ENCODE results near the gene RASL12. TPM values are rescaled to one million over a fixed set of nuclear protein-coding genes. Genes with fewer than 3 reads are reported as not detected.

The RASL12 gene
- total RNA-seq, 1 donor from 2014 or later, result 0.69 TPM

GRCh38 chr15:65055201-65055870 is 12.5 kb downstream of the RASL12 start:
- peaks cover 2% of the 10 kb centered on the region for H3K4me1 Mint-ChIP-seq (ENCODE audit: unreplicated experiment)
- peaks cover 7% of the 10 kb centered on the region for H3K27me3 Mint-ChIP-seq (ENCODE audit: unreplicated experiment)
- no peak for TF ChIP-seq CTCF (IDR thresholded peaks at IDR 0.05; ENCODE audit: unreplicated experiment)
- H3K36me3 Mint-ChIP-seq (ENCODE audit: low read depth, unreplicated experiment), result no peaks in the 10 kb centered on the region
- DNase-seq (ENCODE audit: low spot score), result no peak
- H3K9me3 Mint-ChIP-seq (ENCODE audit: unreplicated experiment), result no peaks in the 10 kb centered on the region
- H3K27ac Mint-ChIP-seq (ENCODE audit: unreplicated experiment), result no peak overlapping the region
- H3K4me3 Mint-ChIP-seq (ENCODE audit: unreplicated experiment), result no peak overlapping the region

DNA sequence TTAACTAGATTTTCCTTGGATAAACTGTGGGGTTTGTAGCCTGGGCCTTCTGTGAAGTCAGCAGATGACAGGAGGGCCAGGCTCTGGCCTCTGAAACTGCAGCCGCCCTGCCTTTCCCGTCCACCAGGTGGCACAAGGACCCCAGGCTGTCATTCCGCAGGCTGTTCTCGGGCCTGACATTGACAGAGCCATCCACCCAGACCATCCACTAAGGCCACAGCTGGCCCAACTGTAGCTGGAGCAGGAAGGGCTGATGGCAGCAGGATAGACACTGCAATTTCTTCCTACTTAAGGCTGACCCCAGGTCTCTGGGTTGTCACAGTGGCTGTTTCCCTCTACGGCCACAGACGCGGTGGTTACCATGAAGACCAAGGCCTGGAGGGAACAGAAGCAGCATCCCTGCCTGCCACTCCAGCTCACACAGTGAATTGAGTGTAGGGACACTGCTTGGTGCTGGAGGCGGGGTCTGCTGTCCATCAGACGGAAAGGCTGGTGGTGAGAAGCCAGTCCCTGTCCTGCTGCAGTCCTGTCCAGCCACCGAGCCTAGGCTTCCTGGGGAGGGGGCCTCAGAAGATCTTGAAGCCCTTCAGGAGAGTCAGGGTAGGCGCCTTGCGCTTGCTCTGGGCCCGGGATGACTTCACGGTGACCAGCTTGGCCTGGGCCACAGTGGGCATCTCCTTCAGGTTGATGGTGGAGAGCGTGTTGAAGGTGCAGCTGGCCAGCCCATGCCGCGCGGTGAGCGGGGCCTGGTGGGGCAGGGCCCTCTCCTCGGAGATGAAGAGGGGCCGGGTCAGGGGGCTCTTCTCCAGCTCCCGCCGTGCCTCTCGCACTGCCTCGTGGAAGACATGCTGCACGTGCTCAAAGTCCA is 13.2 kb downstream of the RASL12 start:
- peak; percentile 81 for TF ChIP-seq CTCF (IDR thresholded peaks at IDR 0.05; ENCODE audit: unreplicated experiment)
- Mint-ChIP-seq H3K4me1 (ENCODE audit: unreplicated experiment) (peaks cover 6% of the 10 kb centered on the region), H3K27ac (ENCODE audit: unreplicated experiment) (no peak overlapping the region), H3K4me3 (ENCODE audit: unreplicated experiment) (no peak overlapping the region), H3K9me3 (ENCODE audit: unreplicated experiment) (no peaks in the 10 kb centered on the region), H3K36me3 (ENCODE audit: low read depth, unreplicated experiment) (no peaks in the 10 kb centered on the region), H3K27me3 (ENCODE audit: unreplicated experiment) (peaks cover 7% of the 10 kb centered on the region)
- peak; percentile 85 for DNase-seq (ENCODE audit: low spot score)

DNA sequence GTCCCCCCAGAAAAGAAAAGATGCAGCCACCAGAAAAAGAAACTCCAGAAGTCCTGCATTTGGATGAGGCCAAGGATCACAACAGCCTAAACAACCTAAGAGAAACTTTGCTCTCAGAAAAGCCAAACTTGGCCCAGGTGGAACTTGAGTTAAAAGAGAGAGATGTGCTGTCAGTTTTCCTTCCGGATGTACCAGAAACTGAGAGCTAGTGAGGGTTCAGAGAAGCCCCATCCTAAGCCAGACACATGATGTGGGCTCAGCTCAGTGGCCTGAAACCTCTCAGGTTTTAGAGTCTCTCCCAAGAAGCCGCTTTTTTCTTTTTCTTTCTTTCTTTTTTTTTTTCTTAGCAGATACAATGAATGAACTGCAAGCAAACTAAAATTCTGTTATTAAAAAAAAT is 14.8 kb downstream of the RASL12 start:
- Mint-ChIP-seq H3K4me1 (ENCODE audit: unreplicated experiment) (peaks cover 7% of the 10 kb centered on the region), H3K27ac (ENCODE audit: unreplicated experiment) (no peak overlapping the region), H3K4me3 (ENCODE audit: unreplicated experiment) (no peak overlapping the region), H3K36me3 (ENCODE audit: low read depth, unreplicated experiment) (no peaks in the 10 kb centered on the region), H3K9me3 (ENCODE audit: unreplicated experiment) (no peaks in the 10 kb centered on the region), H3K27me3 (ENCODE audit: unreplicated experiment) (peaks cover 9% of the 10 kb centered on the region)
- DNase-seq (ENCODE audit: low spot score), result no peak
- TF ChIP-seq CTCF (IDR thresholded peaks at IDR 0.05; ENCODE audit: unreplicated experiment), result no peak

DNA sequence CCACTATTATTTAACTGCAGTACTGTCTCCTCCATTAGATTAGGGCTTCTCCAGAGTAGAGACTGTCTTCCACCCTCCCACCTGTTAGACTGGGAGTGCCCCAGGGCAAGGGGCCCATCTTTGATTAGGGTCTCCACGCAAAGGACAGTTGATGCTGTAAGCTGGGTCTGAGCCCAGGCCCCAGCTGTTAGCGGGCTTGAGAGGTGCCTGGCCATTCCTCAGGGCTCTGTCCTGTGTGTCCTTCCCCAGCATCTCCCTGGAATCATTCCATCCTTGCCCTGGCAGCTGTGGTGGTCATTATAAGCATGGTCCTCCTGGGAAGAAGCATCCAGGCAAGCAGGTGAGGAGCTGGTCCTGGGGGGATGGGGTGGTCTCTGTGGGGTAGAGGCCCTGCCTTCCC is 16.5 kb downstream of the RASL12 start:
- DNase-seq (ENCODE audit: low spot score), result no peak
- H3K4me1 Mint-ChIP-seq (ENCODE audit: unreplicated experiment), result peaks cover 7% of the 10 kb centered on the region
- no peaks in the 10 kb centered on the region for H3K36me3 Mint-ChIP-seq (ENCODE audit: low read depth, unreplicated experiment)
- H3K4me3 Mint-ChIP-seq (ENCODE audit: unreplicated experiment), result no peak overlapping the region
- TF ChIP-seq CTCF (IDR thresholded peaks at IDR 0.05; ENCODE audit: unreplicated experiment), result no peak
- H3K9me3 Mint-ChIP-seq (ENCODE audit: unreplicated experiment), result no peaks in the 10 kb centered on the region
- H3K27me3 Mint-ChIP-seq (ENCODE audit: unreplicated experiment), result peaks cover 9% of the 10 kb centered on the region
- H3K27ac Mint-ChIP-seq (ENCODE audit: unreplicated experiment), result no peak overlapping the region

DNA sequence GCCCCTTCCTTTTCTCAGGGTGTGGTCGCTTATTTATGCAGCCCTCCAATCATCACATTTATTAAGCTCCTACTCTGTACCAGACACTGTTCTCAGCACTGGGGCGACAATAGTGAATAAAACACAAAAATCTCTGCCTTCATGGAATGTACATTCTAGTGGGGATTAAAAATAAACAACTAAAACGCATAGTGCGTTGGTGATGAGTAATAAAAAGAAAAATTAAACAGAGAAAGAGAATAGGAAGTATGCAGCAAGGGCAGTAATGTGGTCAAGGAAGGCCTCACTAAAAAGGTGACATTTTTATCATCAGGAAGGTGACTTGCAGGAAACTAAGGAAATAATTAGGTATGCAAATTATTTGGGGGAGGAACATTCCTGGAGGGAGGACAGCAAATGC is 17.5 kb downstream of the RASL12 start:
- H3K4me1 Mint-ChIP-seq (ENCODE audit: unreplicated experiment), result peaks cover 7% of the 10 kb centered on the region
- no peak for TF ChIP-seq CTCF (IDR thresholded peaks at IDR 0.05; ENCODE audit: unreplicated experiment)
- DNase-seq (ENCODE audit: low spot score), result no peak
- no peaks in the 10 kb centered on the region for H3K9me3 Mint-ChIP-seq (ENCODE audit: unreplicated experiment)
- H3K4me3 Mint-ChIP-seq (ENCODE audit: unreplicated experiment), result peak overlapping the region; percentile 10
- H3K27me3 Mint-ChIP-seq (ENCODE audit: unreplicated experiment), result peaks cover 6% of the 10 kb centered on the region
- H3K36me3 Mint-ChIP-seq (ENCODE audit: low read depth, unreplicated experiment), result no peaks in the 10 kb centered on the region
- no peak overlapping the region for H3K27ac Mint-ChIP-seq (ENCODE audit: unreplicated experiment)

All from endothelial cell (in vitro differentiated cells).